NCI-H2196 (cell line): ENCODE data around the gene L2HGDH.
"Not testable (repeated sequence)": the region's sequence is repeated elsewhere in the genome, so short reads cannot be mapped to it uniquely, and the experiment has no call there.

ENCODE experiments used
- DNase-seq: peaks from one replicate; lab custom pipeline; 2025; ENCODE audit not compliant: unreplicated experiment; lab: John Stamatoyannopoulos, UW

The L2HGDH gene

DNA sequence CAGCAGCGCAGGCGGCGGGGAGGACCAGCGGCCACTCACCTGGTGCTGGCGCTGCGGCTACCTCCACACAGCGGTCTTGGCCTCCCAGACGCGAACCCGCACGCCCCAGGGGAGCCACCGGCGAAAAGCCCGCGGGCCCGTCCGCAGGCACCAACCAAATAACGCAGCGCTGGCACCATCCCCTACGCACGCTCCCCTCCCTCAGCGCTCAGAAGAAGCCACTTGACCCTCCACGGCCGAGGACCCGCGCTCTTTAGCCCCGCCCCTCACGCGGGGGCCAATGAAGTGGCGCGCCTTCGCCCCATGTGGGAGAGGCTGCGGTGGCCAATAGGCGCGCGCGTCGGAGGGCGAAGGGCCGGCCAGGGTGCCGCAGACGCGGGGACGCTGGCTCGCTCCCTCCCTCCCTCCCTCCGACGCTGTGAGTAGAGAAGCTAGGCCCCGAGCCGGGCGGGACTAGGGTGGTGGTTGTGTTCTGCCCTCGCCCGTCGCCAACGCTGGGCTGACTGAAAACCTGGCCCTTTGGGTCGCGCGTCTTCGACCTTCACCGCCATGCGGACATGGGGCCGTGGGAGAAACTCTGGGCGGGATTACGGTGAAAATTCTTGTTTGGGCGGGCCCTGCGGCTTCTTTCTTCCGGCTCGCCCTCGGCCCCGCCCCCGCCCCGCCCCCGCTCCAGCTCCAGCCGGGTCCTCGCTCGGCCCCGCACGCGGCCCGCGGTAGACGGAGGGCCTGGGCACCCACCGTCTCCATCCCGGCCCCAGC is at the start of gene L2HGDH, which contains the start of gene DMAC2L:
TSS of gene L2HGDH (minus strand) at position 258 of the 762 bp plus-strand sequence. CDS start at position 179, 79 bp downstream.
TSS of gene DMAC2L (plus strand) at position 353 of the 762 bp plus-strand sequence. CDS start 9,164 bp downstream, outside the sequence.
- peak; percentile 98 for DNase-seq

DNA sequence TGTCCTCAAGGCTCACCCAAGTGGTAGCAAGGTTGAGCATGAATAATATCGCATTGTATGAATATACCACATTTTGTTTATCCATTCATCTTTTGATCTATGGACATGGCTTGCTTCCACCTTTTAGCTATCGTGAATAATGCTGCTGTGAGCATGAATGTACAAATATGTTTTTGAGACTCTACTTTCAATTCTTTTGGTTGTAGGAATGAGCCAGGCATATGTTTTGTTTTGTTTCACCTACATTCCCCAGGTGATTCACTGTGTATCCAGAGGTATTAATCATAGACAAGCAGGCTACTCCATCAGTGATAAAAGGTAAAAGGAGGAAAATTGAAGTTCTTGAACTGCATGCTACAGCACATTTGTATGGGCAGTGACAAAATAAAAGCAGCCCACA is 48.8 kb upstream of the L2HGDH start:
- DNase-seq = no peak

DNA sequence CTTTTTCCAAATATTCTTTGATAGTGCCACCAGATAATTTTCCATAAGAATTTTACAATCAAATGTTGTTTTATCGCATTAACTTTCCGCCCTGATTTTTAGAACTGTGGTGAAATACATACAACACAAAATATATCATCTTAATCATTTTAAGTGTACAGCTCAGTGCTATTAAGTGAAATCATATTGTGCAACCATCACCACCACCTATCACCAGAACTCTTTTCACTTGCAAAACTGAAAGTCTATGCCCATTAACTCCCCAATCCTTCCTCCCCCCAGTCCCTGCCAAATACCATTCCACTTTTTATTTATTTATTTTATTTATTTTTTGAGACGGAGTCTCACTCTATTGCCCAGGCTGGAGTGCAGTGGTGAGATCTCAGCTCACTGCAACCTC is 48.1 kb upstream of the L2HGDH start:
- DNase-seq = no peak

DNA sequence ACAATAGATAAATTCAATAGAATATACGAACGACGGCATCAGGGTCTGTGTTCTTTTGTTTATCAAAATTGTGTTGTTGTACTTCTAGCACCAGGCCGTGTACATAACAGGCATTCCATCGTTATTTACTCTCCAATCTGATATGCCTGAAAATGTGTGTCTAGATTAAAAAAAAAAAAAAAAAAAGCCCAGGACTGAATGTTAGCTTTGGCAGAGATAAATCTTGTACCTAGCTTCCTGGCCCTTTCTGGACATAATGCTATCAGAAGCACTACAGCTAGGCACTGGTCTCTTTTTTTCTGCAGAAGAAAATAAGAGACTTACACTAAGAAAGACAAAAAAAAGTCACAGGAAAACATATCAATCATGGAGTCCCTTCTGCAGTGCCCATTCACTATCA is 47.6 kb upstream of the L2HGDH start:
- DNase-seq = no peak

DNA sequence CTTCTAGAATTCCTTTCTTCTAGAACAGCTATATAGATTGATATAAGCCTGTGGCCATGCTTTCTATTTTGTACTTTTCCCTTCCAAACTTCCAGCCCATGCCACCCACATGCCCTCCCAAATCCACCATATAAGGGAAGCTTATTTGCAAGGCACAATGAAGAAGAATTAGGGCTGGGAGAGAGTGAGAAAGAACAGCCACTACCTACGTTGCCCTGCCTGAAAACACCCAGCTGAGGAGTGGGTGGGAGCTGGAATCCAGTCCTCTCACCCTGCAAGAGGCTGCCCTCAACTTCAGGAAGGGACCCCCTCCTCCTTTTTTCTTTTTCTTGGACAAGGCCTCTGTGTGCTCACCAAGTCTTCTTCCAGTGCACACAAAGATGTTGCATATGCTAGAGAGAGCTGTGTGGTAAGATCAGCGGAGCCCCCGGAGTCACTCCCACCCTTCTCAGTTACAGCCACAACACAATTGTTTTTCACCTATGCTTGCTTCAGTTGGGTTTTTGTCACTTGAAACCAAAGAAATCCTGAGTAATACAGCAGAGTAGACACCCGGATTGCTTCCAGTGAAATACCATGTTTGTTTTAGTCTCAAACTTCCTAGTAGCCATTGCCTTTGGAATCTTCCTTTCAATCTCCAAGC is 45.8 kb upstream of the L2HGDH start:
- DNase-seq = no peak

DNA sequence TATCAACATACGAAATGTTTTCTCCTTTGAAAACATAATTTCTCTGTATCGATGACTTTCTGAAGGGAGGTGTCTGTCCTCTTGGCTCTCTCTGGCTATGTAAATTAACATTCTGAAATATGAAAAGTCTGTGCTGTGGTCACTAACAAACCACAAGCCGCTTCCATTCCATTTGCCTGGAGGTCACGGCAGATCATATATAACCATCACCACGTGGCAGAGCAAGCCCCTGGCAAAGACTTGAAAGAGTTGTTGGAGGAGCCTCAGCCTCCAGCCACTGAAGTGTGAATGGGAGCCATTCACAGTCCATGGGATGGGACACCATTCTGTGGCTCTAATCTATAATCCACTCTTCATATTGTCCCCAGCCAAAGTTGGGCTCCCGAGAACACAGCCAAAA is 45.1 kb upstream of the L2HGDH start:
- DNase-seq = no peak

DNA sequence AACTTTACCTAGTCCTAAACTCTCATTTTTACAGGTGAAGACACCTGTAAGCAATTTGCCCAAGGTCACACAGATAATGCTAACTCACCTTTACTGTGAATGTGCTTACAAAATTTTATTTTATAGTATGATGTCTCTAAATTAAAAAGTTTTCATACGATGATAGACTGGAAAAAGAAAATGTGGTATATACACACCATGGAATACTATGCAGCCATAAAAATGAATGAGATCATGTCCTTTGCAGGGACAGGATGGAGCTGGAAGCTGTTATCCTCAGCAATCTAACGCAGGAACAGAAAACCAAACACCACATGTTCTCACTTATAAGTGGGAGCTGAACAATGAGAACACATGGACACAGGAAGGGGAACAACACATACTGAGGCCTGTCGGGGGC is 44.3 kb upstream of the L2HGDH start:
- not testable (repeated sequence) for DNase-seq

DNA sequence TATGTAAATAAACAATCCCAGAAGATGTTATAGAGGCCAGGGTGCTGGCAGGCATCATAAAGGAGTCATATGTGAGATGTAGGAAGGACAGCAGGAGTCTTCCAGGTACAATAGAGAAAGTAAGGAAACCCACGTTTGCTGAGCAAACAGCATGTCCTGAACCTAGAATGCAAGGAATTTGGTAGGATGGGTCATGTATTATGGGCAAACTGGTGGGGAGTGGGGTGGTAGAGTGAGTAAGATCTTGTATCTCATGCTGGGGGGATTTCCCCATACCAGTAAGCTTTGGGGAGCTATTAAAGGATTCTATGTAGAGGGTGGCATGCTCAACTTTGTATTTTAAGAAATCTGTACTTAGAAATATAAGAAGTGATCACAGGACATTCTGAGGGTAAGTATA is 43.7 kb upstream of the L2HGDH start:
- DNase-seq = no peak

DNA sequence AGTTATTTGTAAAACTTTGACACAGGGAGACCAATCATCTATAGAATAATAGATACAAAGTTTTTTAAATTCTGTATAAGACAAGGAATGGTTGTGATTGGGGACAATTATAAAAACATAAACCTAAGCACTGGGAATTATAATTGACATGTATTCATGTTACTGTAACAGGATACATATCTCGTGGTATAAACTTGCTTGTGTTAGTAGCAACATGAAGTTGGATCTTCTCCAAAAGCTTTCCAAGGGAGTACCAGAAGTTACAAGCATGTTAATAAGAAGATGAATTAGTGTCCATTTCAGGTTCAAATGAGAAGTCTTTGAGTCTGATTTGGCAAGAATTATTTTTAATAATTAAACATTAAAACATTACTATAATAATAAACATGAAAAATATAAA is 42.5 kb upstream of the L2HGDH start:
- DNase-seq = peak; percentile 5

DNA sequence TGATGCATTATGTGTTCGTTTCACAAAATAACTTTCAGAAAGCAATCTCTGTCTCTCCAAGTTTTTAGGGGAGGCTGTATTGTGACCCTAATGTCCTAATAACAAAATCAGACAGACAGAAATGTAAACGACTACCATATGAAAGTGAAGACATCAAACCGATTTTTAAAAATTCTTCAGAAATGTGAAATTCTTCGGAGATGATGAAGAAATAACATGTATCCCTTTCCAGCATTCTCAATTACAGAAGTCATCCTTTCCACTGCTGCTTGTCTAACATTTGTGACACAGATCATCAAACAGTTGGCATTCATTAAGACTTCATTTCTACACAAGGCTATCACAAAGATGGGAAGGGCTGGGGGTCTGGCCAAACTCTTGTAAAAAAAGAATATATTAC is 41.1 kb upstream of the L2HGDH start:
- DNase-seq = no peak

DNA sequence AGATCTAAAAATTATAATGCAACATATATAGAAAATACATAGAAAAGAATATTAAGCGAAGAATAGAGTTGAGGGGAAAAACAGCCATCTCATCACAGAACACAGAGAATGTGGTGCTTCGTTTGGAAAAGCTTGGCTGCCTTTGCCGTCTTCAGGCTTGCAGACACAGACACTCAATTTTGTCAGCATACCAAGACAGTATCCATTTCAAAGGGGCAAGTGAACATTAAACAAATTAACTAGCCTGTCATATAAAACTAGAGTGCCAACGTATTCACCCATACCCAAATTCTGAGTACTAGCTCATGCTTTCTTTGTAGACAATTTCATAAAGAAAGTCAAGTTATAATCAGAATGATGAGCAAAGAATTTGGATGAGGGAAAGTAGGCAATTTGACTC is 40.6 kb upstream of the L2HGDH start:
- no peak for DNase-seq

DNA sequence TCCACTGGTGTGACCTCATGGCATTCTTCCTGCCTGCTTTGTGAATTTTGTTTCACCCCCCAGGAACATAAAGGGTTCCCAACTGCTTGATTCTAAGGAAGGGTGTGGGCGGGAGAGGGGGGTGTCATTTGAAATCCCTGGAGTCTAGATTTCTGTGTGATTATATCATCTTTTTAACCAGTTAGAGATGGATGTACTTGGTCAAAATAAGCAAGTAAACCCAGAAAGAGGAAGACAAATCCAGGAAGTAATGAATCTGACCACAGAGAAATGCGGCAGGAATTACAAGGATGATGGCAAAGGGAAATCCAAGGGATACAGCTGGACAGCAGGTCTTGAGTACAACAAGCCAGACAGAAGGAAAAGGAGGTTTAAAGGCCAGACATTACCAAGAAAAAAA is 38.9 kb upstream of the L2HGDH start:
- no peak for DNase-seq

DNA sequence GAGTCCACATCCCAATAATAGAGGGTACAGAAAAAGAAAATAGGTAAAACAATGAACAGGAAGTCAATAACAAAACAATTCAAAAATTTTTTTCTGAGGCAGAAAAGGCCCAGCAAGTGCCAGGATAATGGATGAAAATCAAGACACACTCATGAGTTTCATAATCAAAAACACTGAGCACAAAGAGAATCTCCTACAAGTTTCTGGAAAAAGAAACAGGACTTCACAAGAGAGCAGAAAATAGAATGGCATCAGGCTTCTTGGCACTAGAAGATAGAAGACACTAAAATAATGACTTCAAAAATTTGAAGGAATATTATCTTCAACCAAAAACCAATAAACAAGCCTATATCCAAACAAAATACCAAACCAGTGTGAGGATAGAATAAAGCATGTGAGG is 36.9 kb upstream of the L2HGDH start:
- no peak for DNase-seq

DNA sequence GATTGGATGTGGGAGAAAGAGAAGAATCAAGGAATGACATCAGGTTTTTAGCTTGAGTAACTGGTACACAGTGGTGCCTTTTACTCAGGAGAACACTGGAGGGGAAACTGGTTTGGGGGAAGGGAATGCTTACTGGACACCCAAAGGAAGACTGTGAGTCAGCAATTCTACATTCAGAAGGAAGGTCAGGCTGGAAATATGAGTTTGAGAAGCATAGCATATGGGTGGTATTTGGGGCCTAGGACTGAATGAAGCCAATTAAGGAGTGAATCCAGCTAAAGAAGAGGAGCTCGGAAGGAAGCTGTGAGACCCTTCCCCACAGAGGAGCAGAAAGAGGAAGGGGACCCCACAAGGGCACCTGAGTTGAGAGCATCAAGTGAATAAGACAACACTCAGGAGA is 35.5 kb upstream of the L2HGDH start:
- no peak for DNase-seq

DNA sequence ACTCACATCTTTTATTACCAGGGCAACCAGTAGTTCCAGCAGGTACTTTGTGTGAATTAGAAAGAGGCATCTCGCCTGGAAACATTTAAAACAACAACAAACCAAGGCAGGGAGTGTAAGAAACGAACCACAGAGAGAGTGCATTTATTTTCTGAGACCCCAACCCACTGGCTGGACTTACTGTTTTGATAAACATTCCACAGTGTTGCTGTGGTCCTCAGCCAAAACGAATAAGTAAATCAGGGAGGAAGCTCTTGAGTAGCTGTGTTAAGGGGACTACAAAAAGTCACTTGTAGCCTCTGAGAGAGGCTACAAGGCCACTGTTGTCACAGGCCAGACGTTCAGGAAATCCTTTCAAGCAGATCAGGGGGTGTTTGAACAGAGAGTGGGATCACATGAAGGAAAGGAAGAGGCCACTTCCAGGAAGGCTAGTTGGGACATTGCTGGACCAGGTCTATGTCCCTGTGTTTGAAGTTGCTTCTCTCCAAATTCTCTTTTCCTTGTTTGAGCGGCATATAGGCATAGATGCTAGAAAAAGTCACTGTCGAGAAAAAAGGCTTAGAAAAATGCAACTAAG is 33.9 kb upstream of the L2HGDH start:
- DNase-seq = no peak

DNA sequence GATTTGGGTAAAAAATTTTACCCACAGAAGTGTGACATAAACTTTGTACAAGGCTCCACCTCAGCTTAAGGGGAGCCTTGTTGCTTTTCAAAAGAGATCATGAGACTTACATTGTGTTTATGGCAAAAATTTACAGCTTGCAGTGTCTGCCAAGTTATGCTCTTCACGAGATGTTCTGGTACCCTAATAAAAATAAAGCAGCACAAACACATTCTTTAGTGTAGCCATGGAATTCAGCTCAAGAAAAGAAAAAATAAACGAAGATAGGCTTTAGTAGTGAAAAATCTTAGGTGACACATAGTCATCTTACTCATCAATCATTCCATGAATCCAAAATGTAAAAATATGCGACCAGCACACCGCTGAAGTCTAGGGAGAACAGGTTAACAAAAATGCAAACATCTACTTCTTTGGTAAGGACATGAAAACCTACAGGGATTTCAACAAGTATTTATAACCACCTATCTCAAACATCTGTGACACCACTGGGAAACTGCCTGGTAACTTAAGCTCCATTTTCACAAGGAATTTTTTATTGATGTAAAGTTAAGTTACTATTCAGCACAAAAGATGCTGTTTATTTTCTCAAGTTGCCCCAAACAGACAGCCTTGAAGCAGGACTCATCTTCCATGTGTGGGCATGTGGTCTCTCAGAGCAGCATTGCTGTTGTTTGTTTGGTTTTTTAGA is 33.0 kb upstream of the L2HGDH start:
- no peak for DNase-seq

DNA sequence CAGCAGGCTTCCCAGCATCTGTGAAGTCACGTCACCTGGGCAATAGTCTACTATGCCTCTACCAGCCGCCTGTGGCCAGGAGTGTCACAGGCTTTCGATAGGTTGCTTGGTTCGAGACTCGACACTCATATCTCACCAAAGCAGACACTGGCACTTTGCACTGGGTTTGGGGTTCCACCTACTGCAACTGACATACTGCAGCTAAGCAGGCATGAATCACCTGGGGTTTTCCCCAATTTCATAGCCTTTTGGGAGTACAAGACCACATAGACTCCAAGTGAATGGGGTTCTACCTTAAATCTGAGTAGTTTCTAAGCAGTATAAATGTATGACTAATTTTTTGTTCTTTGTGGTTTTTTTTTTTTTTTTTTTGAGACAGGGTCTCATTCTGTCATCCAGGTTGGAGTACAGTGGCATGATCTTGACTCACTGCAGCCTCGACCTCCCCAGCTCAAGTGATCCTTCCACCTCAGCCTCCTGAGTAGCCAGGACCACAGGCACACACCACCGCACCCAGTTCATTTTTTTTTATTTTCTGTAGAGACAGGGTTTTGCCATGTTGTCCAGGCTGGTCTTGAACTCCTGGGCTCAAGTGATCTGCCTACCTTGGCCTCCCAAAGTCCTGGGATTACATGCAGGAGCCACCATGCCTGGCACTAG is 32.2 kb upstream of the L2HGDH start:
- DNase-seq = no peak

DNA sequence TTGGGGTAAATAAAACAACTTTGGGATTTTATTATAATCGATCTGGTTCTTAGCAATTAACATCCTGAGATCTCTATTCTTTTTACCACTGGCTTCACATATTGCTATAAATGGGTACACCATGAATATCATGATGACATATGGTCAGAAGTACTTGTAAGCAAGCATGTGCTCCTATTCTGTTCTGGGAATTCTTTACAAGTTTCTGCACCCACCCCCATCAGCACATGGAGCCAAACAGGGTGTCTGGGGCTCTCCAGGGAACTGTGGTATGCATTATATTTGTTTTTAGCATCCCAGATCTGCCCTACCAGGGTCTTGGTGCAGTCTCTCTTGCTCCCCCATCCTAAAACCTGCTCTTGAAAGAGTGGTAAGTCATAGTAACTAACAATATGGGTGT is 31.4 kb upstream of the L2HGDH start:
- DNase-seq = no peak

DNA sequence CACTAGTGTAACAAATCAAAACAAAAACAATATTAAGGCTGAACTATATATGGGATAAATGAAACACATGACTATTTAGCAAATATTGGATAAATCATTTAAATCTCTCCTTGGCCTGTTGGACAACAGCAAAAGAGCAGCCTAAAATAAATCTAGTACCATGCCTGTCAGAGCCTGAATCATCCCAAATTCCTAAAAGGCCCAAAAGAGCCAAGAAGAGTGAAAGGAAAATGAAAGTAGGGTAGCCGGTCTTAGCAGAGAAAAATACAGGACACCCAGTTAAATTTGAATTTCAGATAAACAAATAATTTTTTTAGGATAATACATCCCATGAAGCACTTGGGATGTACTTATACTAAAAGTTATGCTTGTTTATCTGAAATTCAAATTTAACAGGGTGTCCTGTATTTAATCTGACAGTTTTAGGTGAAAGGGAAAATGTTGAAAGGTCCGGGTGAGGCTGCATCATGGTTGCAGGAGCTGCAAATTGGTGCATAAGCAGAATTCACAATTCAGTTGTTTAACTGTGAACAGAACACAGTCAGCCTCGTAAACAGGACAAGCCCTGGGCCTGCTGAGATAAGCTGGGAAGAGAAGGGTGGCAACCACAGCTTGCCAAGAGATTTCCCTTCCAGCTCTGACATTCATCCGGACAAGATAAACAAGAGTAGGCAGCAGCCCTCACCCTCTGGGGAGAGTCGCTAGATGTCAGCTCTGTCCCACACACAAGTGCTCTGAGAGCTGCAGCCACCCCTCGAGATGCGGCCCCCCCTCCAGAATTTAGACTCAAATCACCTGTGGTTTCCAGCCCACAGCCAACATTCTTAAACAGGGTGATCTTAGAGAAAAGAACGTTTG is 30.4 kb upstream of the L2HGDH start:
- peak; percentile 70 for DNase-seq

DNA sequence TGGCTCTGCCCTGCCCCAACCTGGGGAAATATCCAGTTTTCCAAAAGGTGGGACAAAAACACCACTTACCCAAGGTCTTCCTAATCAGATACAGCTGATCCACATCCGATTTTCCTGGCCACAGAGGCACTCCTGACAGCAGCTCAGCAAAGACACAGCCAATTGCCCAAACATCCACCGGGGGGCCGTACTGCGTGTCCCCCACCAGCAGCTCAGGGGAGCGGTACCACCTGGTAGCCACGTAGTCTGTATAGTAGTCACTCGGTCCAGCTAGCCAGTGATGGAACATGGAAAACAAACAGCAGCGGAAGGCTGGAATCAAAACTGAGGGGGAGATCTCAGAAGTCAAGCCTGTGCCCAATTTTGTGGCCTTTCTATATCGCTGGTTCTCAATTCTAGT is 28.9 kb upstream of the L2HGDH start:
- no peak for DNase-seq
